Right cardiac atrium (tissue), 5 donors: ENCODE data around the gene PRICKLE1. TPM values are rescaled to one million over a fixed set of nuclear protein-coding genes. Genes with fewer than 3 reads are reported as not detected.

ENCODE experiments used
- ATAC-seq, 2 donors: fragments of 200-7000 bp; cut with Tn5 transposase; one replicate each; pipeline versions ENCODE4 v1.8.0 to v1.9.1; 2020; ENCODE audit warnings: moderate library complexity in 2 of 2, mild to moderate bottlenecking in 1 of 2
- DNase-seq, 3 donors: peaks; one replicate each; pipeline ENCODE4 v3.0.0-alpha.2; 2020
- H3K27ac ChIP-seq: one replicate; pipeline ENCODE4 v1.5.1; 2013; ENCODE audit warnings: mild to moderate bottlenecking, low read length, control low read depth, moderate library complexity
- H3K27me3 ChIP-seq: one replicate; pipeline ENCODE4 v1.6.1; 2013; ENCODE audit not compliant: control insufficient read depth, insufficient read depth
- H3K4me1 ChIP-seq: one replicate; pipeline ENCODE4 v1.6.1; 2013; ENCODE audit warnings: low read length; ENCODE audit not compliant: control insufficient read depth, insufficient read depth
- H3K4me3 ChIP-seq: one replicate; pipeline ENCODE4 v1.5.1; 2013; ENCODE audit warnings: low read length, control low read depth
- H3K9me3 ChIP-seq: one replicate; pipeline ENCODE4 v1.6.1; 2013; ENCODE audit warnings: low read length; ENCODE audit not compliant: control insufficient read depth
- WGBS: extraction: QIAGEN DNeasy Blood & Tissue Kit; methylation state at CpG from one replicate; pipeline ENCODE4 v1.1.7; 2013; 5-methylcytosine and 5-hydroxymethylcytosine counted together
- intact Hi-C, 4 donors: fragments of 100-400 bp; cut with DNase I; formaldehyde crosslinking; loops; one replicate each; pipeline versions ENCODE4 v1.11.0 to v1.14.0; 2022 to 2023
- long read RNA-seq, 4 donors: library from polyadenylated mRNA; unstranded; transcript quantifications; one replicate each; pipeline ENCODE4 v2.0.0, GENCODE V29; 2020 to 2021
- polyA plus RNA-seq: library from polyadenylated mRNA; stranded (reverse); fragments of 200-250 nt; gene quantifications from one replicate; pipeline ENCODE4 v1.2.3, GENCODE V29; 2013
- total RNA-seq, 4 donors: library from RNA; stranded (reverse); fragmentation: NEBNext Ultra II Directional; extraction: Animal tissue kit (Norgen Biotek cat#: 25700); gene quantifications; one replicate each; pipeline ENCODE4 v1.2.1, GENCODE V29; 2021
- donor health status: healthy with polysubstance abuse.
- donor health status: DM: no; HTN: yes; CAD: no.
- donor health status: DM: no; HTN: no; CAD: no.
- donor health status: DM: no; HTN: yes; CAD: no; lungs with severe emphysema.
- donor health status: DM: yes; HTN: yes; CAD: no.

PRICKLE1 gene
- 10 to 100 TPM; 21.9 to 27.2 (median 25.3) TPM for total RNA-seq
- polyA plus RNA-seq: 7.1 TPM
- long read RNA-seq, donor 1, full-length matches to known transcripts: 10 of 23 reads
- long read RNA-seq, donor 1, partial matches to known transcripts: 7 of 23 reads
- long read RNA-seq, donor 1, other reads (novel, unspliced or antisense): 6 of 23 reads
- long read RNA-seq, donor 2, full-length matches to known transcripts: 7 of 12 reads
- long read RNA-seq, donor 2, partial matches to known transcripts: 1 of 12 reads
- long read RNA-seq, donor 2, other reads (novel, unspliced or antisense): 4 of 12 reads
- long read RNA-seq, donor 3, full-length matches to known transcripts: 34 of 45 reads
- long read RNA-seq, donor 3, partial matches to known transcripts: 1 of 45 reads
- long read RNA-seq, donor 3, other reads (novel, unspliced or antisense): 10 of 45 reads
- long read RNA-seq, donor 4, full-length matches to known transcripts: 8 of 15 reads
- long read RNA-seq, donor 4, partial matches to known transcripts: 4 of 15 reads
- long read RNA-seq, donor 4, other reads (novel, unspliced or antisense): 3 of 15 reads

- ATAC-seq (peak; percentile 86 to 88), DNase-seq (peak; percentile 59 to 84 (median 80))
- Histone ChIP-seq H3K27me3 (no peaks in the 10 kb centered on the region), H3K9me3 (no peaks in the 10 kb centered on the region), H3K4me3 (peak within 1 kb of the TSS; percentile 59), H3K27ac (peak within 1 kb of the TSS; percentile 57), H3K4me1 (peaks cover 5% of the 10 kb centered on the region)
- under 1% methylated on average over 106 of the region's 107 CpGs for WGBS
- intact Hi-C loops: loop anchor here in 3 of 4 donors (2.0 to 10.0 kb wide), 4 partner anchors 145 to 695 kb away; no protein-coding TSS in a partner anchor
Measured at GRCh38 chr12:42589465-42590329, at the start of gene PRICKLE1. TSS of gene PRICKLE1 (minus strand) at chr12:42589746. CDS start at chr12:42472516, 117,230 bp downstream.

GRCh38 chr12:42638697-42639096 lies 49.2 kb upstream of the PRICKLE1 start:
- intact Hi-C loops: no loop called here
- H3K27ac ChIP-seq: no peak overlapping the region
- no peak for ATAC-seq
- WGBS: 94% methylated on average over 4 of the region's 4 CpGs
- H3K4me3 ChIP-seq: no peak overlapping the region
- H3K9me3 ChIP-seq: no peaks in the 10 kb centered on the region
- no peaks in the 10 kb centered on the region for H3K27me3 ChIP-seq
- no peak for DNase-seq
- no peaks in the 10 kb centered on the region for H3K4me1 ChIP-seq

- Histone ChIP-seq H3K4me3 (no peak overlapping the region), H3K27ac (no peak overlapping the region), H3K4me1 (no peaks in the 10 kb centered on the region), H3K9me3 (no peaks in the 10 kb centered on the region), H3K27me3 (no peaks in the 10 kb centered on the region)
- intact Hi-C loops: no loop called here
- no peak for DNase-seq
- ATAC-seq: no peak
Measured at GRCh38 chr12:42638011-42638410, 48.5 kb upstream of the PRICKLE1 start.

- ATAC-seq: no peak
- intact Hi-C loops: no loop called here
- Histone ChIP-seq H3K9me3 (no peaks in the 10 kb centered on the region), H3K27ac (no peak overlapping the region), H3K27me3 (no peaks in the 10 kb centered on the region), H3K4me1 (no peaks in the 10 kb centered on the region), H3K4me3 (no peak overlapping the region)
- no peak for DNase-seq
- WGBS: 98% methylated on average over 21 of the region's 21 CpGs
Measured at GRCh38 chr12:42636993-42637392, 47.4 kb upstream of the PRICKLE1 start.

GRCh38 chr12:42633594-42633993 lies 44.0 kb upstream of the PRICKLE1 start:
- ATAC-seq (no peak), DNase-seq (no peak)
- Histone ChIP-seq H3K4me1 (no peaks in the 10 kb centered on the region), H3K4me3 (no peak overlapping the region), H3K27me3 (no peaks in the 10 kb centered on the region), H3K9me3 (no peaks in the 10 kb centered on the region), H3K27ac (no peak overlapping the region)
- 75% methylated on average over 4 of the region's 4 CpGs for WGBS
- intact Hi-C loops: no loop called here

- WGBS: 72% methylated on average over 1 of the region's 1 CpG
- no peak overlapping the region for H3K27ac ChIP-seq
- H3K27me3 ChIP-seq: no peaks in the 10 kb centered on the region
- no peak overlapping the region for H3K4me3 ChIP-seq
- DNase-seq (no peak), ATAC-seq (no peak)
- H3K4me1 ChIP-seq: no peaks in the 10 kb centered on the region
- no peaks in the 10 kb centered on the region for H3K9me3 ChIP-seq
- intact Hi-C loops: no loop called here
Measured at GRCh38 chr12:42631513-42631912, 42.0 kb upstream of the PRICKLE1 start.

GRCh38 chr12:42630314-42630713 lies 40.8 kb upstream of the PRICKLE1 start:
- H3K9me3 ChIP-seq: no peaks in the 10 kb centered on the region
- no peak overlapping the region for H3K4me3 ChIP-seq
- DNase-seq: no peak
- 84% methylated on average over 1 of the region's 1 CpG for WGBS
- intact Hi-C loops: no loop called here
- no peaks in the 10 kb centered on the region for H3K4me1 ChIP-seq
- no peaks in the 10 kb centered on the region for H3K27me3 ChIP-seq
- no peak for ATAC-seq
- no peak overlapping the region for H3K27ac ChIP-seq

GRCh38 chr12:42627151-42627550 lies 37.6 kb upstream of the PRICKLE1 start:
- intact Hi-C loops: no loop called here
- WGBS: 51% methylated on average over 6 of the region's 6 CpGs

GRCh38 chr12:42625611-42626010 lies 36.1 kb upstream of the PRICKLE1 start:
- DNase-seq: no peak

More at GRCh38 chr12:42627151-42627550, 37.6 kb upstream of the PRICKLE1 start:
- no peak for ATAC-seq
- no peak overlapping the region for H3K4me3 ChIP-seq
- H3K4me1 ChIP-seq: no peaks in the 10 kb centered on the region
- no peaks in the 10 kb centered on the region for H3K27me3 ChIP-seq
- DNase-seq: no peak
- no peak overlapping the region for H3K27ac ChIP-seq
- no peaks in the 10 kb centered on the region for H3K9me3 ChIP-seq

GRCh38 chr12:42617622-42618021 lies 28.1 kb upstream of the PRICKLE1 start:
- H3K4me3 ChIP-seq: no peak overlapping the region
- ATAC-seq (no peak), DNase-seq (no peak)
- no peak overlapping the region for H3K27ac ChIP-seq
- no peaks in the 10 kb centered on the region for H3K9me3 ChIP-seq
- no peaks in the 10 kb centered on the region for H3K27me3 ChIP-seq
- intact Hi-C loops: no loop called here
- 52% methylated on average over 1 of the region's 1 CpG for WGBS
- no peaks in the 10 kb centered on the region for H3K4me1 ChIP-seq

More at GRCh38 chr12:42625611-42626010, 36.1 kb upstream of the PRICKLE1 start:
- Histone ChIP-seq H3K27me3 (no peaks in the 10 kb centered on the region), H3K9me3 (no peaks in the 10 kb centered on the region), H3K27ac (no peak overlapping the region), H3K4me3 (no peak overlapping the region), H3K4me1 (no peaks in the 10 kb centered on the region)
- peak in 1 of 2 donors; percentile 36 for ATAC-seq
- intact Hi-C loops: no loop called here
- 33% methylated on average over 4 of the region's 4 CpGs for WGBS

GRCh38 chr12:42615006-42615405 lies 25.5 kb upstream of the PRICKLE1 start:
- H3K9me3 ChIP-seq: no peaks in the 10 kb centered on the region
- no peaks in the 10 kb centered on the region for H3K4me1 ChIP-seq
- intact Hi-C loops: no loop called here
- no peak overlapping the region for H3K4me3 ChIP-seq
- DNase-seq: no peak
- WGBS: 83% methylated on average over 3 of the region's 3 CpGs
- H3K27ac ChIP-seq: no peak overlapping the region
- no peak for ATAC-seq
- H3K27me3 ChIP-seq: no peaks in the 10 kb centered on the region
